Measurements from ENCODE around the gene CCDC90B. TPM values are rescaled to one million over a fixed set of nuclear protein-coding genes. Genes with fewer than 3 reads are reported as not detected.
"Not testable (repeated sequence)": the region's sequence is repeated elsewhere in the genome, so short reads cannot be mapped to it uniquely, and the experiment has no call there.

CCDC90B gene
- polyA plus RNA-seq (ENCODE audit: insufficient read length): 94.8 TPM
- long read RNA-seq, donor 1, full-length matches to known transcripts: 29 of 37 reads
- long read RNA-seq, donor 1, partial matches to known transcripts: 8 of 37 reads
- long read RNA-seq, donor 1, other reads (novel, unspliced or antisense): 0 of 37 reads
- long read RNA-seq, donor 2, full-length matches to known transcripts: 13 of 24 reads
- long read RNA-seq, donor 2, partial matches to known transcripts: 11 of 24 reads
- long read RNA-seq, donor 2, other reads (novel, unspliced or antisense): 0 of 24 reads
- long read RNA-seq, donor 3, full-length matches to known transcripts: 23 of 28 reads
- long read RNA-seq, donor 3, partial matches to known transcripts: 5 of 28 reads
- long read RNA-seq, donor 3, other reads (novel, unspliced or antisense): 0 of 28 reads
- long read RNA-seq, donor 4, full-length matches to known transcripts: 3 of 3 reads
- long read RNA-seq, donor 4, partial matches to known transcripts: 0 of 3 reads
- long read RNA-seq, donor 4, other reads (novel, unspliced or antisense): 0 of 3 reads
- long read RNA-seq, donor 5, full-length matches to known transcripts: 50 of 59 reads
- long read RNA-seq, donor 5, partial matches to known transcripts: 9 of 59 reads
- long read RNA-seq, donor 5, other reads (novel, unspliced or antisense): 0 of 59 reads
- long read RNA-seq, donor 6, full-length matches to known transcripts: 22 of 28 reads
- long read RNA-seq, donor 6, partial matches to known transcripts: 6 of 28 reads
- long read RNA-seq, donor 6, other reads (novel, unspliced or antisense): 0 of 28 reads
- long read RNA-seq, donor 7, full-length matches to known transcripts: 39 of 50 reads
- long read RNA-seq, donor 7, partial matches to known transcripts: 11 of 50 reads
- long read RNA-seq, donor 7, other reads (novel, unspliced or antisense): 0 of 50 reads
- long read RNA-seq, donor 8, full-length matches to known transcripts: 8 of 8 reads
- long read RNA-seq, donor 8, partial matches to known transcripts: 0 of 8 reads
- long read RNA-seq, donor 8, other reads (novel, unspliced or antisense): 0 of 8 reads

GRCh38 chr11:83285771-83286528 is at the start of gene CCDC90B:
CCDC90B (minus strand) TSS chr11:83286367; CDS start chr11:83285972, 395 bp downstream.
- peak; percentile 98 for DNase-seq

GRCh38 chr11:83335446-83336070 is 49.4 kb upstream of the CCDC90B start:
- no peak for DNase-seq

- DNase-seq: no peak
Observed at GRCh38 chr11:83330303-83330702, 44.1 kb upstream of the CCDC90B start.

- no peak for DNase-seq
Observed at GRCh38 chr11:83326326-83326725, 40.2 kb upstream of the CCDC90B start.

GRCh38 chr11:83319346-83319745 is 33.2 kb upstream of the CCDC90B start:
- DNase-seq: no peak

- no peak for DNase-seq
Observed at GRCh38 chr11:83318931-83319330, 32.8 kb upstream of the CCDC90B start.

GRCh38 chr11:83317757-83318690 is 31.9 kb upstream of the CCDC90B start:
- no peak for DNase-seq

- not testable (repeated sequence) for DNase-seq
Observed at GRCh38 chr11:83316897-83317268, 30.7 kb upstream of the CCDC90B start.

GRCh38 chr11:83316143-83316896 is 30.2 kb upstream of the CCDC90B start:
- not testable (repeated sequence) for DNase-seq

GRCh38 chr11:83312430-83312829 is 26.3 kb upstream of the CCDC90B start:
- no peak for DNase-seq

- DNase-seq: no peak
Observed at GRCh38 chr11:83311701-83312100, 25.5 kb upstream of the CCDC90B start.

GRCh38 chr11:83310718-83311117 is 24.6 kb upstream of the CCDC90B start:
- no peak for DNase-seq

- DNase-seq: not testable (repeated sequence)
Observed at GRCh38 chr11:83308536-83308935, 22.4 kb upstream of the CCDC90B start.

- no peak for DNase-seq
Observed at GRCh38 chr11:83306200-83307080, 20.3 kb upstream of the CCDC90B start.

GRCh38 chr11:83303316-83303715 is 17.1 kb upstream of the CCDC90B start:
- DNase-seq: no peak

GRCh38 chr11:83302151-83302550 is 16.0 kb upstream of the CCDC90B start:
- DNase-seq: no peak

GRCh38 chr11:83299681-83300080 is 13.5 kb upstream of the CCDC90B start:
- DNase-seq: no peak

GRCh38 chr11:83294208-83294607 is 8.0 kb upstream of the CCDC90B start:
- no peak for DNase-seq

- DNase-seq: no peak
Observed at GRCh38 chr11:83293457-83293774, 7.2 kb upstream of the CCDC90B start.

All from left kidney (tissue), 8 donors.